AML-193 (cell line): Measurements from ENCODE around the gene KCNJ15.

Experiments used
- DNase-seq, 2 experiments: peaks; one replicate each; lab custom pipeline; 2025; lab: John Stamatoyannopoulos, UW

The KCNJ15 gene

DNA sequence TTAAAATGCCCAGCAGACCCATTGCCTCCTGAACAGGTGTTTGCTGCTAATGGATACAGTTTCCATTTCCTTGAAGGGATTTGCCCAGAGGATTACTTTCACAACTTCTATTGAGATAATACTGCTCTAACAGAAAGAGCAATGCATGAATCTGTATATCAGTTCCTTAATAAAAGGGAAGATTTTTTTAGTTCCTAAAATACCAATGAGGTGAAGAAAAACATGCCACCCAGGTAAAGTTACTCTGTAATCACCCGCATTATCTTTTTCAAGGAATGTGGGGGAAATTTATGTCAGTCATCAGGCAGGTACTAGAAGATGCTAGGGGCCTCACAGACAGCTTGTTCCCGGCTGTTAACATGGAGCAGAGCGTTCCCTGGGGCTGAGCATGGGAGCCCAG is 41.1 kb downstream of the KCNJ15 start:
- DNase-seq, result no peak

DNA sequence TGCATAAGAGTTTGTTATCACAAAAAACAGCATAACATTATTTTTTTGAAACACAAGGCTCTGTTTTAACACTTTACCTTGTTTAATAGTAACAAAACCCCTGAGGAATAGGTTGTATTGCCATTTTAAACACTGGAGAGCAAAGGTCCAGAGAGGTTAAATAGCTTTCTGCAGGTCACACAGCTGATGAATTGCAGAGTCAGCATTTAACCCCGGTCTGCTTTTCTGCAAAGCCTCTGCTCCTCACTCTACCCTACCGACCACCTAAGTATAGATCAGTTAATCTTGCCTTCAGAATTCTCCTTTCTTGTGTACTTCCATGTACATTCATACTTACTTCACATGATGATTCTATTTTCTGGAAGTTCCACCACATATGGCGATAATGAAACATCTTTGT is 42.0 kb downstream of the KCNJ15 start:
- DNase-seq, result no peak

- DNase-seq, result no peak
These were observed 42.9 kb downstream of the KCNJ15 start for GRCh38 chr21:38299671-38300070.

DNA sequence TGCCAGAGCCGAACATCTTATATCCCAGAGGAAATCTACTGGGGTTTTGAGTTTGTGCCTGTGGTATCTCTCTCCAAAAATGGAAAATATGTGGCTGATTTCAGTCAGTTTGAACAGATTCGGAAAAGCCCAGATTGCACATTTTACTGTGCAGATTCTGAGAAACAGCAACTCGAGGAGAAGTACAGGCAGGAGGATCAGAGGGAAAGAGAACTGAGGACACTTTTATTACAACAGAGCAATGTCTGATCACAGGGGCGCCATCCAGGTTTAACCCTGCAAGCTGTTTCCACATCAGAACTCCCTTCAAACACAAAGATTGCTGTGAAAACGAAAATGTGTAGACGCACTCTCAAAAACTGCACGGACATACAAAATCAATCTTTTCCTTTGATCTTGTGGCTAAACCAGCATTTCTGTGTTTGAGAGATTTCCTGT is 43.4 kb downstream of the KCNJ15 start:
- DNase-seq, result no peak

DNA sequence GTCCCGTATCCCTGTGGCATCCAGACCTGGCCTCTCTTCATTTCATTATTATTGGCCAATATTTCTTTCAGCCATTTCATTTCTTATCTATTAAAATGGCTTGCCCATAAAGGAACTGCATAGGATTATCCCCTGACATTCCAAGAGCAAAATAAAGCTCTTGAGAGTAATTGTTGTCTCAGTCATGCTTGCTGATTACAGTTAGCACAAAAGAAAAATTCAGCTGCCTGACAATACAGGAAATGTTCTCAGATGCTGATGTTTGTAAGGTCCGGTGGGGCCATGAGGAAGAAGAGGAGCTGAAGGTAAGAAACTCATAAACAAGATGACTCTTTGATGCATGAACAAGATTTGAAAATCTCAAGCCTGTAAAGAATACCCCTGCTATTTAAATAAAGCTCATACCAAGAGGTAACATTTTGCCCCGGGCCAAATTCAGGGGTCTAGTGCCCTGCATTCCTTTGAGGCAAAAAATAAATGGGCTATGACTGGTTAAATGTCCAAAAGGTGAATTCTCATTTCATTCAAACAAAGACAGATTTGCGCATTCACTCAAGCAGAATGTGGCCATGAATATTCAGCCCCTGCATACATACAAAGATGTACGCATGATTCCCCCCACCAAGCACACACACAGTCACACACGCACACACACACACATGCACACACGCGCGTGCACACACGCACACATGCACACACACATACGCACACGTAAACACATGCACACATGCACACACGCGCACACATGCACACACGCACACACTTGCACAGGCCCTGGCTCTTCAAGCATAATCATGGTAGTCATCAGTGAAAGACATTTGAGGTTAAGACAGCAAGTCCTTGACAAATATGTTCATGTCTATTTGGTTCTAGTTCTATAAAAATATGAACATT is 44.8 kb downstream of the KCNJ15 start:
- DNase-seq, result no peak

DNA sequence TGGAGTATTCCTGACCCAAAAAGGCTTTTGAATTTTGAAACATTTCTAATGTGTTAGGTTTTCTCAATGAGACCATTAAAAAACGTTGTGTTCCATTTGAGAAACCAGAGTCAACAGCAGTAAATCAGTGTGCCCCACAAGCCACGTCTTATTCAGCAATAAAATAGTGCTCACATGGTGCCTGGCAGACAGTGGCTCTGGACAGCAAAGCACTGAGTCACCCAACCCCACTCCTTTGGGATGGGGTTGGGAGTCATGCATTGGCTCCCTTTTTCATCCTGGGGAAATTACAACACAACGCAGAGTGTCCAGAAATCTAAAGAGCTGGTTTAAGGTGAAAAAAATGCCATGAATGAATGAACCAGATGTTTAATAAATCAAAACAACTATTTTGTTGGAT is 46.5 kb downstream of the KCNJ15 start:
- DNase-seq, result no peak

GRCh38 chr21:38306433-38307141 is 49.8 kb downstream of the KCNJ15 start:
- DNase-seq, result no peak

- DNase-seq, result no peak
These were observed 51.2 kb downstream of the KCNJ15 start for GRCh38 chr21:38307771-38308531.

DNA sequence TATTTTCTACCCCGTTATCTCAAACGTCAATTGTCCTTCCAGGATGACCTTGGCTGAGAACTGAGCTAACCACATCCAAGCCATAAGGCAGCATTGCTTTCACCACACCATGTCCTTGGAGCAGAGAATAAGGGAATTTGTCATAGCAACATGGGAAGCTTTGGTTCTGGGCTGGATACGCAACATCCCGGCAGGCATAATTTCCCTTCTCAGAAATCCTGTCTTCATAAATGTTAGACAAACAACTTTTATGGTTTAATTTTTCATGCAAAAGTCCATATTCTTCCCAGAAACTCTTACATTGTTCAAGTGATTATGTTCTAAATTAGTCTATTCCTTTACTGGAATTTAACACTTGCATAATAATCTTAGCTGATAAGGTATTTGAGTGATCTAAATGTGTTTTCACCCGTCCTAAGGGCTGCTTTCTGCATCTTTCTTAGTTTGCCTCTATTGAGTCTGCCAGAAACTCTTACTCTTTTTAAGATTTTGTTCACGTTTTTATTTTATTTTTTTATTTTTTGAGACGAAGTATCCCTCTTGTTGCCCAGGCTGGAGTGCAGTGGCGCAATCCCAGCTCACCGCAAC is 51.8 kb downstream of the KCNJ15 start:
- no peak for DNase-seq

DNA sequence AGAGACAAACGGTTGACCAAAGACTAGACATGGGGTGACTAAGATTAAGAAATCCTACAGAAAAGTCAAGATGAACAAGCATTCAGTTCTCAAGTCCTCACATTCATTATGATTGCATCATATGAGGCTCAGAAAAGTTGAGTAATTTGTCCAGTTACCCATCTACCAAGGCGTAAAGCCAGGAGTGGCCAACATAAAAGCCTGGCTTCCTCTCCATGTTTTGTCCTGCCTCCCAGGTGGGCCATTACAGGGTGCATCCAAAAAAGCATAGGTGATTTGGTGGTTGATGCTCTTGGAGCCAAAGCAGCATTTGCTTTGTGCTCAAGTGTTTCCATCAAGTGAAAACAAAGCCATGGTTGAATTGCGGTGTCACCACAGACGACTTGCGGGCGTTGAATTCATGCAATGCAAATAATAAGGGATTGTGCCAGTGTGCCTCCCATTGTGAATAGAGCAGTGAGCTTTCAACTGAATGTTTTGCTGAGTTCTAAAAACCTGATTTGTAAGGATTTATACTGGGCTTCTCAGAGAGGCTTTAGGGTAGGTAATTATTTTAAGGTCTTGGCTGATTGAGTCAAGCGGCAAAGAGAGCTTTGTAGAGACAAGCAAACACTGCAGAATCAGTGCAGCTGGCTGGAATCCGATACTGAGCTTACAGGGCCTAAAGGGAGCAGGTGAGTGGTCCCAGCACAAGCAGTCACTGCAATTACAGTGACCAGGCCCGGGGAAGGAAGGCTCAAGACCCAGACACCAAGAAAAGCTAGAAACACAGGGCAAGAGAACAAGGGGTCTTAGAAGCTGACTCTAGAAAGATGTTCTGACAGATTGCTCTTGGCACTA is 54.1 kb downstream of the KCNJ15 start:
- DNase-seq, result peak; percentile 31 to 47

DNA sequence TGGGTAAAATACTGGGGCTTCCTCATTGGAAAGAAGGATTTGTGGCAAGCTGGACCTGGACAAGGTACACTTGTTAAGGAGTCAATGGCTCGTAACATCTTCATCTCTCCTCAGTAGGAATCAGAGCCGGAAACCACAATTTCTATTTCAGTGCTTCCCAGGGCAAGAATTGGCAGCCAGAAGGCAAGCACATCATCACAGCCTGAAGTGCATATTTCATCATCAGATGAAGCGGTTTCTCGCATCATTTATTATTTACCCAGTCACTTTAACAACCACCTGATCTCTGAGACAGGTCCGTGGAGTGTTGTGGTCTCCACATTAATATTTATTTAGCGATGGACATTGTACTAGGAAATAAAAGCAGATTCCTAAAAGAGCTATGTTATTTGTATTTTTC is 55.0 kb downstream of the KCNJ15 start:
- no peak for DNase-seq

GRCh38 chr21:38312822-38313221 is 56.0 kb downstream of the KCNJ15 start:
- no peak for DNase-seq

DNA sequence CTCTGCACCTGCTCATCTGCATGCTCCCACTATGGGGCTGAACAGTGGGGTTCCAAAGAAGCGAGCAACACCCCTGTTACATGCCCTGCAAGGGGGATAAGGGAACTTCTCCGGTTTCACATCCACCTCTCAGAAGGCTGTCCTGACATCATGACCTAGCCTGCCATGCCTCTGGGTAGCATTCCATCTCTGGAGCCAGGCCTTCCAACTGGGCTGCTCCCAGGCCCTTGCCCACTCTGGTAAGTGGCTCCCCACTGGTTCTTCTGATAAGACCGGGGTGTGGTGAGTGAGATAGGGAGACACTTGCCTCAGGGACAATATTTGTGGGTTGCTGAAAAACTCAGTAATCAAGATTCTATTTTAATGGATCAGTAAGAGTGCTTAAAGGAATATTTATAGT is 57.8 kb downstream of the KCNJ15 start:
- DNase-seq, result no peak

- no peak for DNase-seq
These were observed 58.3 kb downstream of the KCNJ15 start for GRCh38 chr21:38315122-38315521.

DNA sequence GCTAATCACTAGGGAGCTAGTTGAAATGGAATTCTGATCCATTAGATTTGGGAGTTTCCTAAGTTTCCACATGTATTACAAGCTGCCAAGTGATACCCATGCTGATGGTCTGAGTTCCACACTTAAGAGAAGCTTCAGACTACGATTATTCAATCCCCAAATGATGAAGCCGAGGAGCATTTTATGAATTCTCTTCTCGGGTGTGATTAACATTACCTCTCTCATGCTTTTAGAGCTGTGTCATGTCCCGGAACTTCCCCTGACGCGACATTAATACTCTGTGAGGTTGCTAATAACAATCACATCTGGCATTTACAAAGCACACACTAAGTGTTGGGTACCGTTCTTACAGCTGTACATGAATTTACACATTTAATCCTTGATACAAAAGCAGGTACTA is 63.0 kb downstream of the KCNJ15 start:
- DNase-seq, result no peak

- no peak for DNase-seq
These were observed 64.8 kb downstream of the KCNJ15 start for GRCh38 chr21:38321568-38321967.

- no peak for DNase-seq
These were observed 65.6 kb downstream of the KCNJ15 start for GRCh38 chr21:38322311-38322950.

DNA sequence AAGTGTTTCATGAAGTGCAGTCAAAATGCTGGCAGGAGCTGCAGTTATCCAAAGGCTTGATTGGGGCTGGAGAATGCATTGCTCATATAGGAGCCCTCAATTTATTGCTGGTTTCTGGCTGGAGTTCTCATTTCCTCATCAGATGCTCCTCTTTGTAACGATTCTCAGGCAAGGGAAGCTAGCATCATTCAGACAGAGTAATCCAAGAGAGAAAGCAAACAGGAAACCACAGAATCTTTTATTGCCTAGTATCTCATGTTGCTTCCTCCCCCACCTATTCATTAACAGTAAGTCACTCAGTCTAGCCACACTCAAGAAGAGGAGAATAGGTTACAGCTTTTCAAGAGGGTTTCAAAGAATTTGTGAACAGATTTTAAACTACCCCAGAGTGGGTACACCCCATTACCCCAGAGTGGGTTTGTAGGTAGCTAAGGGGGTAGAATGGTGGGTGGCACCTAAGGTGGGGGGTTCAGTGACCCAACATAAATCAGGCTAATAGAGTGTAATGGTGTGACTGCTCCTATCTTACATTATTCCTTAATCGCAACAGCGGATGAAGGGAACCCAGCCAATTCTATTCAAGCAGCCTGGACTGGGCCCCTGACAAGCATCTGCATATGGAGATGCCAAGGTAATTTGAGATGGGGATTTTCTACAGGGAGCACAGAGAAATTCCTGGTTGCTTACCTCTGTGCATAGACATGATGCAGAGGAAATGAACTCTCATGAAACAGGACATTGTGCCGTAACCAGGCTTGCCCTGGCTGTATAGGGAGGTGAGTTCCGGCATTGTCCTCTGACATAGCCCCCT is 67.1 kb downstream of the KCNJ15 start:
- no peak for DNase-seq

DNA sequence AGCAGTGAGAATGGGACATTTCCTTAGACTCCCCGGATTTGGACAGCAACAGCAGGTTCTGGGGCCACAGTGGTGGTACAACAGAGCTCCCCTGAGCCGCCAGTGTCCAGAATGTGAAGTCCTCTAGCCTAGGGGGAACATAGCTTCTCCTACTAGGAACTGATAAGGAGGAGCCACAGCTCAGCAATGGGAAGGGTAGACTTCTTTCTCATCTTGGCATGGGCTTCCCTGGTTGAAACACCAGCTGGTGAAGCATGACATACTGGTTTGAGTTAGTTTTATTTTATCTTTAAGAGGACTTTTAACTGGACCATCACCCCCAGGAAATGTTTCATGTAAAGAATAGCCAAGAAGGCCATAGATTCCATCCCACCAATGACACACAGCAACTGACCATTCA is 68.4 kb downstream of the KCNJ15 start:
- no peak for DNase-seq
